H9 (cell line): ENCODE results near the gene ATP5PB. TPM values are rescaled to one million over a fixed set of nuclear protein-coding genes. Genes with fewer than 3 reads are reported as not detected.

Experiments used
- DNase-seq: peaks from one replicate; pipeline ENCODE4 v3.0.0-alpha.2; 2017
- H2AFZ ChIP-seq: one replicate; pipeline ENCODE4 v1.6.1; 2013; ENCODE audit warnings: mild to moderate bottlenecking, low read length, control low read depth, moderate library complexity
- H2AK5ac ChIP-seq: 2 replicates; pipeline ENCODE4 v1.6.1; 2013; ENCODE audit warnings: low read length, control low read depth, mixed read lengths; ENCODE audit not compliant: insufficient read length
- H2BK120ac ChIP-seq: one replicate; pipeline ENCODE4 v1.6.1; 2013; ENCODE audit warnings: low read depth, mild to moderate bottlenecking, low read length, control low read depth, inconsistent platforms; ENCODE audit not compliant: poor library complexity, severe bottlenecking
- H2BK12ac ChIP-seq: 2 replicates; pipeline ENCODE4 v1.6.1; 2013; ENCODE audit warnings: low read length, control low read depth, mixed read lengths, low read depth; ENCODE audit not compliant: insufficient read length
- H2BK15ac ChIP-seq: 2 replicates; pipeline ENCODE4 v1.6.1; 2013; ENCODE audit warnings: low read depth, low read length, control low read depth
- H2BK20ac ChIP-seq: one replicate; pipeline ENCODE4 v1.6.1; 2013; ENCODE audit warnings: low read depth, mild to moderate bottlenecking, low read length, control low read depth, inconsistent platforms; ENCODE audit not compliant: poor library complexity, severe bottlenecking
- H2BK5ac ChIP-seq: 2 replicates; pipeline ENCODE4 v1.6.1; 2013; ENCODE audit warnings: low read length, control low read depth, mixed read lengths; ENCODE audit not compliant: insufficient read length
- H3K14ac ChIP-seq: 2 replicates; pipeline ENCODE4 v1.6.1; 2013; ENCODE audit warnings: low read length, control low read depth; ENCODE audit not compliant: insufficient read depth
- H3K18ac ChIP-seq: 2 replicates; pipeline ENCODE4 v1.6.1; 2013; ENCODE audit warnings: low read depth, mild to moderate bottlenecking, mixed read lengths, low read length, control low read depth; ENCODE audit not compliant: insufficient read length
- H3K23ac ChIP-seq: 2 replicates; pipeline ENCODE4 v1.6.1; 2013; ENCODE audit warnings: low read length, control low read depth, mixed read lengths, low read depth; ENCODE audit not compliant: insufficient read length
- H3K23me2 ChIP-seq: 2 replicates; pipeline ENCODE4 v1.6.1; 2013; ENCODE audit warnings: low read depth, mild to moderate bottlenecking, mixed read lengths, low read length, control low read depth; ENCODE audit not compliant: insufficient read length, poor library complexity, severe bottlenecking
- H3K27ac ChIP-seq: 2 replicates; pipeline ENCODE4 v1.5.1; 2013; ENCODE audit warnings: low read length, control low read depth, mixed read lengths, low read depth; ENCODE audit not compliant: insufficient read length
- H3K27me3 ChIP-seq: 2 replicates; pipeline ENCODE4 v1.6.1; 2013; ENCODE audit warnings: low read length, control low read depth, inconsistent platforms; ENCODE audit not compliant: insufficient read depth
- H3K4ac ChIP-seq: 2 replicates; pipeline ENCODE4 v1.6.1; 2013; ENCODE audit warnings: low read depth, mild to moderate bottlenecking, control low read depth, inconsistent platforms, low read length, moderate library complexity
- H3K4me1 ChIP-seq: 2 replicates; pipeline ENCODE4 v1.6.1; 2013; ENCODE audit warnings: low read length, control low read depth, inconsistent platforms; ENCODE audit not compliant: insufficient read depth
- H3K4me2 ChIP-seq: 2 replicates; pipeline ENCODE4 v1.6.1; 2013; ENCODE audit warnings: low read length, control low read depth, mixed read lengths; ENCODE audit not compliant: insufficient read length, insufficient read depth
- H3K56ac ChIP-seq: 2 replicates; pipeline ENCODE4 v1.6.1; 2013; ENCODE audit warnings: low read depth, mild to moderate bottlenecking, mixed read lengths, low read length, control low read depth; ENCODE audit not compliant: insufficient read length
- H3K79me1 ChIP-seq: 2 replicates; pipeline ENCODE4 v1.6.1; 2013; ENCODE audit warnings: low read depth, mild to moderate bottlenecking, moderate library complexity, low read length, control low read depth, inconsistent platforms; ENCODE audit not compliant: insufficient read depth, poor library complexity, severe bottlenecking
- H3K79me2 ChIP-seq: 2 replicates; pipeline ENCODE4 v1.6.1; 2013; ENCODE audit warnings: low read length, control low read depth, inconsistent platforms; ENCODE audit not compliant: insufficient read depth
- H3K9ac ChIP-seq: 2 replicates; pipeline ENCODE4 v1.6.1; 2013; ENCODE audit warnings: low read length, control low read depth, mixed read lengths; ENCODE audit not compliant: insufficient read length; ENCODE audit errors: extremely low read depth
- H3K9me3 ChIP-seq: one replicate; pipeline ENCODE4 v1.6.1; 2013; ENCODE audit warnings: low read depth, low read length, inconsistent platforms; ENCODE audit not compliant: control insufficient read depth
- H3T11ph ChIP-seq: one replicate; pipeline ENCODE4 v1.6.1; 2013; ENCODE audit warnings: mild to moderate bottlenecking, low read length, control low read depth, inconsistent platforms
- H4K20me1 ChIP-seq: one replicate; pipeline ENCODE4 v1.6.1; 2013; ENCODE audit not compliant: control insufficient read depth, insufficient read length, insufficient read depth
- H4K5ac ChIP-seq: 2 replicates; pipeline ENCODE4 v1.6.1; 2013; ENCODE audit warnings: low read depth, mild to moderate bottlenecking, mixed read lengths, low read length, control low read depth; ENCODE audit not compliant: insufficient read length
- H4K8ac ChIP-seq: replicated peaks from 2 replicates; pipeline ENCODE4 v1.6.1; 2013; ENCODE audit warnings: low read length, control low read depth, mixed read lengths, low read depth; ENCODE audit not compliant: insufficient read length
- H4K91ac ChIP-seq: 2 replicates; pipeline ENCODE4 v1.6.1; 2013; ENCODE audit warnings: low read depth, mild to moderate bottlenecking, moderate library complexity, mixed read lengths, low read length, control low read depth; ENCODE audit not compliant: insufficient read length
- H3K27ac Mint-ChIP-seq, 3 experiments: 2 replicates in 2 of 3; 3 replicates in 1 of 3; pipeline ENCODE4 v1.8.0; 2020 to 2021; ENCODE audit warnings: mixed read lengths in 3 of 3, mild to moderate bottlenecking in 1 of 3, moderate library complexity in 1 of 3
- H3K27me3 Mint-ChIP-seq: 2 replicates; pipeline ENCODE4 v1.8.0; 2021; ENCODE audit warnings: low read depth, mild to moderate bottlenecking, moderate library complexity, mixed read lengths
- H3K36me3 Mint-ChIP-seq, 3 experiments: 2 replicates in 2 of 3; 3 replicates in 1 of 3; pipeline ENCODE4 v1.8.0; 2020 to 2021; ENCODE audit warnings: low read depth in 3 of 3, mixed read lengths in 3 of 3; ENCODE audit not compliant: insufficient read depth in 1 of 3
- H3K4me1 Mint-ChIP-seq, 2 experiments: 2 replicates each; pipeline ENCODE4 v1.8.0; 2020; ENCODE audit warnings: mixed read lengths in 2 of 2
- H3K4me3 Mint-ChIP-seq, 2 experiments: 2 replicates in 1 of 2; 3 replicates in 1 of 2; pipeline ENCODE4 v1.8.0; 2020 to 2021; ENCODE audit warnings: mild to moderate bottlenecking in 2 of 2, mixed read lengths in 2 of 2, moderate library complexity in 1 of 2
- H3K9me3 Mint-ChIP-seq, 2 experiments: 2 replicates in 1 of 2; 3 replicates in 1 of 2; pipeline ENCODE4 v1.8.0; 2020; ENCODE audit warnings: mild to moderate bottlenecking in 2 of 2, mixed read lengths in 2 of 2, moderate library complexity in 1 of 2
- CTCF ChIP-seq: fragments of 200-600 bp; sonication (generic); conservative IDR thresholded peaks from 3 replicates; pipeline ENCODE4 v1.8.0; 2021; ENCODE audit warnings: antibody characterized with exemption, mild to moderate bottlenecking
- WGBS: extraction: QIAGEN DNeasy Blood & Tissue Kit; methylation state at CpG from one replicate; pipeline ENCODE4 v1.1.7; 2013; ENCODE audit warnings: missing lambda C conversion rate, low lambda C conversion rate, mixed read lengths; ENCODE audit not compliant: insufficient read length; ENCODE audit errors: extremely low coverage; 5-methylcytosine and 5-hydroxymethylcytosine counted together
- total RNA-seq: library from RNA; stranded (reverse); gene quantifications from 2 replicates; pipeline ENCODE4 v1.2.1, GENCODE V29; 2021

Gene ATP5PB
- total RNA-seq, 1 experiment from 2014 or later: 250 TPM

GRCh38 chr1:111417755-111418154 lies 31.5 kb upstream of the ATP5PB start:
- Mint-ChIP-seq H3K4me3 (no peak overlapping the region), H3K4me1 (peaks cover 3 to 7% of the 10 kb centered on the region in 2 experiments), H3K27ac (no peak overlapping the region), H3K27me3 (no peaks in the 10 kb centered on the region; the same call in none of the 2 replicates), H3K9me3 (no peaks in the 10 kb centered on the region), H3K36me3 (no peaks in the 10 kb centered on the region)
- Histone ChIP-seq H4K20me1 (no peaks in the 10 kb centered on the region), H3K27ac (no peak overlapping the region), H4K91ac (no peak overlapping the region), H2BK20ac (no peak overlapping the region), H3K14ac (no peak overlapping the region), H3K56ac (no peak overlapping the region), H3K4me1 (no peaks in the 10 kb centered on the region), H2AFZ (no peak overlapping the region), H3K18ac (no peak overlapping the region), H3K79me1 (no peaks in the 10 kb centered on the region), H4K8ac (no peak overlapping the region), H3T11ph (no peak overlapping the region), H3K27me3 (no peaks in the 10 kb centered on the region), H2BK15ac (no peak overlapping the region), H3K23me2 (no peaks in the 10 kb centered on the region), H3K4ac (no peak overlapping the region), H2AK5ac (no peak overlapping the region), H3K79me2 (no peaks in the 10 kb centered on the region), H3K4me2 (no peak overlapping the region), H2BK5ac (no peak overlapping the region), H3K23ac (no peak overlapping the region), H3K9ac (no peak overlapping the region), H2BK12ac (no peak overlapping the region), H2BK120ac (no peak overlapping the region), H4K5ac (no peak overlapping the region), H3K9me3 (no peaks in the 10 kb centered on the region)
- no peak for DNase-seq
- TF ChIP-seq CTCF: no peak
- no CpG with 5 or more reads among the region's 1 CpG for WGBS
